Pons (tissue), 1 donor: ENCODE measurements around the gene TTC39C.
"Not testable (repeated sequence)": the region's sequence is repeated elsewhere in the genome, so short reads cannot be mapped to it uniquely, and the experiment has no call there.

ENCODE experiments used
- DNase-seq: peaks from one replicate; pipeline ENCODE4 v3.0.0-alpha.2; 2016; ENCODE audit warnings: low spot score

The TTC39C gene

GRCh38 chr18:24138409-24138788, 123.8 kb downstream of the TTC39C start:
- DNase-seq: no peak

- peak; percentile 92 for DNase-seq
These were observed 124.4 kb downstream of the TTC39C start, which contains the start of gene CABYR for GRCh38 chr18:24138789-24139616. TSS of gene CABYR (plus strand) at chr18:24139062. CDS start at chr18:24143115, 4,053 bp downstream.

GRCh38 chr18:24140697-24141096, 126.1 kb downstream of the TTC39C start:
- no peak for DNase-seq

DNA sequence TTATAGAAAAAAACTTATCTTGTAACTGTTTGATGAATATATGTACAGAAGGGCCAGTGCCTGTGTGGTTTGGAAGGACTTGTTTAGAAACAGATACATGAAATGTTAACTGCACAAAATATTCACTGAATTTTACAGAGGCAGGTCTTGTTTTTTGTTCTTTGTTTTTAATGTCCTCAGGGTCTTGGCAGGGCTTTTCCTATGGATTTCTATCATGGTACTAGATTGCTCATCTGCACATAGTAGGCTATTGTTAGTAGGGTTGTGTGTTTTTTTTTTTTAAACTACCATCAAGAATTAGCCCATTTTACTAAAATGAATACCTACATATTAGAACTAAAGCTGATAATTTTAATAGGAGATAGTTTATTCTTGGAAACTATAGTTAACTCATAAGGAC, 127.8 kb downstream of the TTC39C start:
- DNase-seq: no peak

GRCh38 chr18:24149591-24149990, 135.0 kb downstream of the TTC39C start:
- DNase-seq: not testable (repeated sequence)

GRCh38 chr18:24153397-24153796, 138.8 kb downstream of the TTC39C start:
- DNase-seq: no peak

DNA sequence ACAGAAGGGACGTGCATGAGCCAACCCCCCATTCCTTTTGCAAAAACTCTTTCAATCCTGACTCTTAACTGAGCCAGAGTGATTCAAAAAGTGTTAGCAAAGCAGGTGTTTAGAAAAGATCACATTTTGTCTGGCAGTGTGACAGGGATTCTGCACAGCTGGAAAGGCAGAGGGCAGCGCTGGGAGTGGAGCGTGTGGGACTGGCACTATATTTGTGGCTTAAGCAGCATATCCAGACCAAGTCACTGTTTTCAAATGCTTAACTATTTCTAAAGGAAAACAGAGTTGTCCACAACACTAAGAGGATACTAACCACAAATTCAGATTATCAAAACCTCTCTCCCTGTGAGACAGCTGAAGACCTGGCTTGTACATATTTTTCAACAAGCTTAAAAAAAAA, 143.3 kb downstream of the TTC39C start:
- DNase-seq: peak; percentile 39

GRCh38 chr18:24160086-24160485, 145.5 kb downstream of the TTC39C start:
- DNase-seq: no peak

DNA sequence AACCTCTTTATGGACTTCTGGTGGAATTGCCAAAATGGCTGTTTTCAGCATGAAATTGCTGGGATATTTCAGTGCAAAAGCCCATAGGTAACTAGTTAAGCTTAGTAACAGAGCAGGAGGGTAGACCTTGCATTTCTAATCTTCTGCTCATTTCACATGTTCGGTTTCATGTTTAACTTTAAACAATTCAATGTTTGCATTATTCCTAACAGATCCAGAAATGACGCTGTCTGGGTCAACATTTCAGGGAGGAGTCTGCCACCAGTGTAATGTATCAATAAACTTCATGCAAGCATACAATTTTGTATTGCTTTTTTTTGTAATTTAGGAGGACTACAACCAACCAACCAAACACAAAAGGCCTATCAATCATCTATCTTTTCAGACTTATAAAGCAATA, 146.8 kb downstream of the TTC39C start:
- DNase-seq: no peak

DNA sequence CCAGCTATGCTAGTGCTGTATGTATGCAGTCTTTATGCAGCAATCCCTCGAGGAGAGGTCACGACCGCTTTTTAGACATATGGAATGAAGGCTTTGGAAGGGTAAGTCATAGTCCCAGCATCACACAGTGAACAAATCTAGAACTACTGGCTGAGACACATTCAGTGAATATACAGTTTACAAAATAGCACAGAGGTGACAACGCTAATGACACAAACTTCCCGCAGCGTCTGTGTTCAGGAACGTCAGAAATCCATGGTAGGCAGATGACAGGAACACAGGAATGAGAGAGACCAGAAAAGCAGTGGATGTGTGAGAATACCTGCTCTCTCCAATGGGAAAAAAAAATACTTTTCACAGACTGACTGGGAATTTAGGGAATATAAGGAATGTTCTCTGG, 153.9 kb downstream of the TTC39C start:
- no peak for DNase-seq

- DNase-seq: no peak
These were observed 155.8 kb downstream of the TTC39C start for GRCh38 chr18:24170360-24170759.

DNA sequence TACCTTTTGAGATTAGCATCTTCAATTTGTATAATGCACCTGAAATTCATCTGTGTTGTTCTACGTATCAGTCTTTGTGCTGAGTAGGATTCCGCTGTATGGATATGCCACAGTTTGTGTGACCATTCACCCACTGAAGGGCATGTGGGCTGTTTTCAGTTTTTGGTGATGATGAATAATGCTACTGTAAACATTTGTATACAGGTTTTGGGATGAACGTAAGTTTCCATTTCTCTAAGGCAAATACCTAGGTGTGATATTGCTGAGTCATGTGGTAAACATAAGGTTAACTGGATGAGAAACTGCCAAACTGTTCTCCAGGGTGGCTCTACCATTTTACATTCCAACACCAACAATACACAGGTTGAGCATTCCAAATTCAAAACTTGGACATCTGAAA, 159.4 kb downstream of the TTC39C start:
- DNase-seq: no peak

- peak; percentile 89 for DNase-seq
These were observed 162.3 kb downstream of the TTC39C start for GRCh38 chr18:24176727-24177416.

GRCh38 chr18:24177499-24178133, 163.1 kb downstream of the TTC39C start:
- no peak for DNase-seq

- DNase-seq: peak; percentile 78
These were observed 165.5 kb downstream of the TTC39C start for GRCh38 chr18:24180048-24180447.

GRCh38 chr18:24181806-24182205, 167.3 kb downstream of the TTC39C start:
- no peak for DNase-seq
